ENCODE results near the gene LYRM2. TPM values are rescaled to one million over a fixed set of nuclear protein-coding genes. Genes with fewer than 3 reads are reported as not detected.
"Not testable (repeated sequence)": the region's sequence is repeated elsewhere in the genome, so short reads cannot be mapped to it uniquely, and the experiment has no call there.

LYRM2 gene
- total RNA-seq, 4 donors from 2014 or later, result 18.3 to 33.4 (median 21.9) TPM

DNA sequence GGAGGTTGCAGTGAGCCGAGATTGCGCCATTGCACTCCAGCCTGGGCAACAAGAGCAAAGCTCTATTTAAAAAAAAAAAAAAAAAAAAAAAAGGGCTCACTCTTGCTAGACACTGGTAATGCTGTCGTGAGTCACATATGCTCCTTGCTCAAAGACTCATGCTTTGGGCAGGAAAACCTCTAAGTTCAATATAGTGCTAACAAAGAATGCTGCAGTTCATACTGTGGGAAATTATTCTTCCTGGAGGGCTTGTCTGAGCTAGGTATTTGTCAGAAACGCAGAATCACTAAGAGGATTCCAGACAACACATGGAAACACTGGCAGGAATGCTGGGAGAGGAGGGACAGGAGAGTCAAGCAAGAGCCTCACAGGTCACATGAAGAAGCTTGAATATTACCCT lies 2.3 kb upstream of the LYRM2 start:
- no peaks in the 10 kb centered on the region for H3K9me3 ChIP-seq
- H3K27ac ChIP-seq, result no peak overlapping the region
- WGBS, 2 donors (ENCODE audit: low coverage in 1 of 2), result 94 to 95% methylated on average over 2 to 3 of the region's 4 CpGs
- peaks cover 0 to 49% of the 10 kb centered on the region in 2 donors for H3K36me3 ChIP-seq
- H3K27me3 ChIP-seq, result no peaks in the 10 kb centered on the region
- no peak for ATAC-seq
- H3K4me1 ChIP-seq, result peaks cover 0 to 34% (median 3%) of the 10 kb centered on the region in 3 donors
- TF ChIP-seq EP300 (IDR thresholded peaks at IDR 0.05) (no peak), POLR2A (IDR thresholded peaks at IDR 0.05) (no peak), POLR2AphosphoS5 (IDR thresholded peaks at IDR 0.05) (no peak)
- TF ChIP-seq, protein P1, sequence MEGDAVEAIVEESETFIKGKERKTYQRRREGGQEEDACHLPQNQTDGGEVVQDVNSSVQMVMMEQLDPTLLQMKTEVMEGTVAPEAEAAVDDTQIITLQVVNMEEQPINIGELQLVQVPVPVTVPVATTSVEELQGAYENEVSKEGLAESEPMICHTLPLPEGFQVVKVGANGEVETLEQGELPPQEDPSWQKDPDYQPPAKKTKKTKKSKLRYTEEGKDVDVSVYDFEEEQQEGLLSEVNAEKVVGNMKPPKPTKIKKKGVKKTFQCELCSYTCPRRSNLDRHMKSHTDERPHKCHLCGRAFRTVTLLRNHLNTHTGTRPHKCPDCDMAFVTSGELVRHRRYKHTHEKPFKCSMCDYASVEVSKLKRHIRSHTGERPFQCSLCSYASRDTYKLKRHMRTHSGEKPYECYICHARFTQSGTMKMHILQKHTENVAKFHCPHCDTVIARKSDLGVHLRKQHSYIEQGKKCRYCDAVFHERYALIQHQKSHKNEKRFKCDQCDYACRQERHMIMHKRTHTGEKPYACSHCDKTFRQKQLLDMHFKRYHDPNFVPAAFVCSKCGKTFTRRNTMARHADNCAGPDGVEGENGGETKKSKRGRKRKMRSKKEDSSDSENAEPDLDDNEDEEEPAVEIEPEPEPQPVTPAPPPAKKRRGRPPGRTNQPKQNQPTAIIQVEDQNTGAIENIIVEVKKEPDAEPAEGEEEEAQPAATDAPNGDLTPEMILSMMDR (IDR thresholded peaks at IDR 0.05), result no peak
- no peak overlapping the region for H3K4me3 ChIP-seq

GRCh38 chr6:89637960-89638319 lies 607 bp downstream of the LYRM2 start:
- H3K36me3 ChIP-seq, result peaks cover 0 to 38% of the 10 kb centered on the region in 2 donors
- H3K9me3 ChIP-seq, result no peaks in the 10 kb centered on the region
- H3K4me3 ChIP-seq, result peak overlapping the region; percentile 75 to 81
- H3K27ac ChIP-seq, result peak overlapping the region; percentile 80 to 94 (median 94)
- WGBS, 2 donors (ENCODE audit: low coverage in 1 of 2), result 3 to 18% methylated on average over 4 to 6 of the region's 7 CpGs
- TF ChIP-seq, protein P1 (IDR thresholded peaks at IDR 0.05), result no peak
- TF ChIP-seq POLR2A (IDR thresholded peaks at IDR 0.05) (no peak), POLR2AphosphoS5 (IDR thresholded peaks at IDR 0.05) (no peak), EP300 (IDR thresholded peaks at IDR 0.05) (no peak)
- H3K27me3 ChIP-seq, result no peaks in the 10 kb centered on the region
- peaks cover 0 to 27% (median 3%) of the 10 kb centered on the region in 3 donors for H3K4me1 ChIP-seq
- ATAC-seq, result no peak

- H3K27ac ChIP-seq, H3K9me3 ChIP-seq, H3K4me3 ChIP-seq, ATAC-seq, H3K27me3 ChIP-seq: not testable (repeated sequence)
- Histone ChIP-seq H3K4me1 (peaks cover 0 to 27% (median 3%) of the 10 kb centered on the region in 3 donors), H3K36me3 (peaks cover 0 to 26% of the 10 kb centered on the region in 2 donors)
- 75 to 98% methylated on average over 2 to 3 of the region's 3 CpGs for WGBS, 2 donors (ENCODE audit: low coverage in 1 of 2)
These were observed 2.1 kb downstream of the LYRM2 start for GRCh38 chr6:89636412-89636811.

- WGBS, 2 donors (ENCODE audit: low coverage in 1 of 2), result 67% methylated on average over 1 of the region's 9 CpGs; no CpG with 5 or more reads in 1 of the 2 donors
- no peak for ATAC-seq
These were observed 8.1 kb downstream of the LYRM2 start for GRCh38 chr6:89630488-89630887.

GRCh38 chr6:89623749-89624148 lies 14.8 kb downstream of the LYRM2 start:
- TF ChIP-seq POLR2A (IDR thresholded peaks at IDR 0.05), result no peak
- no peak for TF ChIP-seq POLR2AphosphoS5 (IDR thresholded peaks at IDR 0.05)
- TF ChIP-seq EP300 (IDR thresholded peaks at IDR 0.05), result no peak
- TF ChIP-seq, protein P1 (IDR thresholded peaks at IDR 0.05), result no peak
- WGBS, 2 donors (ENCODE audit: low coverage in 1 of 2), result 80 to 100% methylated on average over 1 to 3 of the region's 8 CpGs

More at GRCh38 chr6:89630488-89630887, 8.1 kb downstream of the LYRM2 start:
- TF ChIP-seq, protein P1 (IDR thresholded peaks at IDR 0.05), result no peak
- TF ChIP-seq POLR2A (IDR thresholded peaks at IDR 0.05), result no peak
- TF ChIP-seq POLR2AphosphoS5 (IDR thresholded peaks at IDR 0.05), result no peak
- TF ChIP-seq EP300 (IDR thresholded peaks at IDR 0.05), result no peak
- no peaks in the 10 kb centered on the region for H3K27me3 ChIP-seq
- H3K9me3 ChIP-seq, result no peaks in the 10 kb centered on the region
- H3K27ac ChIP-seq, result no peak overlapping the region
- peaks cover 0 to 52% of the 10 kb centered on the region in 2 donors for H3K36me3 ChIP-seq
- no peak overlapping the region for H3K4me3 ChIP-seq
- no peaks in the 10 kb centered on the region for H3K4me1 ChIP-seq

More at GRCh38 chr6:89623749-89624148, 14.8 kb downstream of the LYRM2 start:
- H3K9me3 ChIP-seq, result no peaks in the 10 kb centered on the region
- no peaks in the 10 kb centered on the region for H3K4me1 ChIP-seq
- H3K27ac ChIP-seq, result no peak overlapping the region
- ATAC-seq, result no peak
- H3K27me3 ChIP-seq, result no peaks in the 10 kb centered on the region
- no peak overlapping the region for H3K4me3 ChIP-seq
- peaks cover 0 to 61% of the 10 kb centered on the region in 2 donors for H3K36me3 ChIP-seq
